Uterine smooth muscle cell (primary cell): ENCODE results near the gene FANCG. TPM values are rescaled to one million over a fixed set of nuclear protein-coding genes. Genes with fewer than 3 reads are reported as not detected.

Source experiments
- total RNA-seq: library from RNA; depleted of rRNA; stranded (reverse); fragments of >200 nt; gene quantifications from 2 replicates; pipeline ENCODE4 v1.2.3, GENCODE V29; 2014

The FANCG gene
- total RNA-seq, result 23.1 and 41.6 TPM in 2 replicates

DNA sequence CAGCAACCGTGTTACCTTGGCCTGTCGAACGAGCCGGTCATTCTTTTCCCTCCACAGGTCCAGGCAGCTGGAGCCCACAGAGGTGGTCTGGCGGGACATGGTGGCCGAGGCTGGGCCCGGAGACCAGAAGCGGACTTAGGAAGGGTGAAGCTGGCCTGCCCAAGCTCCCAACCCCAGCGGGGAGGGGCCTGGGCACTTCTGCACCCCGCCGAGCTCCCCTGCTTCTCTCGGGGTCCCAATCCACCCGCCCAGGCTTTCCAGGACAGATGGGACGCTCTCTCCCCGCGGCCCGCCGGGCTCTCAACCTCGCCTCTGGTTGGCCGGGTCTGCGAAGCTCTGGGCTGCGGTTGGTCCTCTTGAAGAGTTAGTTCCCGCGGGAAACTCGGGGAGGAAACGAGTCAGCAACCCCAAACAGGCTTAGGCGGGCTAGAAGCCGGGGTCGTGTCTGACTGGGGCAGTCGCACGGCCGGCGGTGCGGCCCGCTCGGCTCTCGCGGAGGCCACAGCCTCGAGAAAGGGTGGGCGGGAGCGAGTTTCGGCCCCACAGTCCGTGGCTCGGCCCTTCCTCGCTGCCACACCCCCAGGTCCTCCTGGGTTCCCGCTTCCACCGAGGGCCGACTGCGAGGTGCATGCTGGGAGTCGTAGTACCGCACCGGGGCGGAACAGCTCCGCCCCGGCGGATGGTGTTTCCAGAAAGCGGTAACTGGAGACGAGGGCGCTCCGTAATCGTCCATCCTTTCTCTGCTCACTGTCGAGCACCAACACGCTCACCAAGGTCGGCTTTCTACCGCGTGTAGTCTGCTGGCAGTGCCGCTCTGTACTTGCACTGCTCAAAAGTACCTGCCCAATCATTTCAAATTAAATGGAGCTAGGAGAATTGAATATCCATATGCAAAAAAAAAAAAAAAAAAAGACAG is at the start of gene FANCG:
Gene FANCG (minus strand): TSS at position 517 of the 916 bp plus-strand sequence. CDS start 418 bp downstream, at position 99.

DNA sequence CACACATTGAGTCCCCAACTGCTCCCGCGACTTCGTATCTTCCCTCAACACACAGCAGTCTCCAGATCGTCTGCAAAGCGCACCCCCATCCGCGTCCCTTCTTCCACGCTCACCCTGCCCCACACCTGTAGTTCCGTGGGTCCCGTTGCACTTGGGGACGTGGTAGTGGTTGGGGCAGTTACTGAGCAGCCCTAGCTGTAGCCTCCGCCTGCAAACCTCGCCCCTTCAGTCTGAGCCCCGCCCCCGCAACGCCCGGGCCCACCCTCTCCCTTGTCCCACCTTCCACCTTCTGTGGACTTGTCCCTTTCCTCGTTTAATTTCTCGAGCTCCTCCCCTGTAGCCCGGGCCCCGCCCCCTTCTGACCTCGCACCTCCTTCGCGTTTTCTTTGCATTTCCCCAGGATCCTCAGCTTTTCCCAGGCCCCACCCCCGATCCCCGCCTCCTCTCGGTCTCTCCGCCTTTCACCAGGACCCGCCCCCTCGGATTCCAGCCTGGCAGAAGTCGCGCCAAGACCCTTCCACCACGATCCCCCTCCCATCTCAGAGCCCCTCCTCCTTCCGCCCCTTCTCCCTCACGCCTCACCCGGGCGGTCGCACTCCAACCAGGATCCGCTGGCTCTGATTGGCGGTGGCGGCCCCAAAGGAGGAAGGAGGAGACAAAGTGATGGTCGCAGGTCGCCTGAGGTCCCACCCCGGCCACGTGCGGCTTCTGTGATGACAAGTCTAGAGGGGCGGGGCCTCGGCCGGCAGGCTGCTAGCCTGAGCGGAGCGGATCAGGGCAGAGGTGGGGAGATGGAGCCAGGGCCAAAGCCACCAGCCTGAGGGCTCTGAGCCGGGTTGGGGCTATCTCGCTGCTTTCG is 36.2 kb upstream of the FANCG start, which contains the start of gene ATOSB:
Gene ATOSB (minus strand): TSS at position 183 of the 859 bp plus-strand sequence. CDS start 7,588 bp downstream, outside the sequence.

DNA sequence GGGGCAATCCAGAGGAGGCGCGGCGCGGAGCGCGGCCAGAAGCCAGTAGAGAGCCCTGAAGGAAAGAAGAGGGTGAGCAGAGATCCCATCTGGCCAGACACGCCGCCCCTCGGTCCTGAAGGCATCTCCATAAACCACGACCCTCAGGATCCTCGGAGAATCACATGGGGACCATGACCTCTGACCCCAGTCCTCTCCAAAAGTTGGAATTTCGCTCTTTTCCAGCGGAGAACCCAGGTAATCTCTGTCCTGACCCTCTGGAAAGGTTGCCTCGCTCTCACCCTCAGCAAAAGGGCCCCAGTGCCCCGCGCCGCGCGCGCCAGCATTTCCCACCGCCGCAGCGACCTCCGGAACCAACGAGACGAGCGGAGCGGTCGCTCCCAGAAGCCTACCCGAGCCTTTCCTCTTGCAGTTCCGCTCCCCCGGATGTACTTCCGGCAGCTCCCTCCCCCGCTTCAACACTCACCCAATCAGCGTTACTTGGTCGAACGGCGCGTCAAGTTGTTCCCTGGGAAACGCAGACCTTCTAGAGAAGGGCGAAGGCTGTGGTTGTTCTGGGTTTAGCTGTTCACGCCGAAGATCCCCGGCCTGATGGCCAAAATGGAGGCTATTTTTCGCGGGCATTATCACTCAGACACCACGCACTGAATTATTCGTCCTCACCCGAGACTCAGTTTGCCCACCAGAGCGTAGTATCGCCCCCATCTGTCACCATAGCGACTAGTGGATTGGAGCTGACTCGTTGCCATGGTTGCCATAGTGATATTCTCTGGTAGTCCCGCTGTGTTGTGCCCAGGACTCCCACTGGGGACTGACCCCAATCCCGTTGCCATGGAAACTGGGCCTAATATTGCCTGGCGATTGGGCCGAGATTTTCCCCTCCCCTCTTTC is 23.3 kb upstream of the FANCG start, which contains the start of gene STOML2:
Gene STOML2 (minus strand): TSS at position 363 of the 891 bp plus-strand sequence. CDS start 37 bp downstream, at position 326.

GRCh38 chr9:35096035-35096849 is 16.5 kb upstream of the FANCG start, which contains the start of gene PIGO:
Gene PIGO (minus strand): TSS chr9:35096591. CDS start chr9:35095565, 1,026 bp downstream.

GRCh38 chr9:35072461-35073278 is 7.1 kb downstream of the FANCG start, which contains the start of gene VCP:
Gene VCP (minus strand): TSS chr9:35072625. CDS start chr9:35072353, 272 bp downstream.

Other genes starting within 250 kb of the FANCG start
- under 0.01 and 0.11 TPM in 2 replicates for gene PHF24, start 121.7 kb downstream of the FANCG start, total RNA-seq
- 17.6 and 21.1 TPM in 2 replicates for gene DNAJB5, start 90.2 kb downstream of the FANCG start, total RNA-seq
- gene VCP, start 7.3 kb downstream of the FANCG start, total RNA-seq, result 481 and 631 TPM in 2 replicates
- gene PIGO, start 16.6 kb upstream of the FANCG start, total RNA-seq, result 15.3 and 15.5 TPM in 2 replicates
- 227 and 303 TPM in 2 replicates for gene STOML2, start 23.2 kb upstream of the FANCG start, total RNA-seq
- gene ATOSB, start 35.9 kb upstream of the FANCG start, total RNA-seq, result 19.3 and 25.4 TPM in 2 replicates
- 20.7 and 28.2 TPM in 2 replicates for gene UNC13B, start 82.1 kb upstream of the FANCG start, total RNA-seq